SK-N-SH (cell line): Measurements from ENCODE around the gene OSBPL10. TPM values are rescaled to one million over a fixed set of nuclear protein-coding genes. Genes with fewer than 3 reads are reported as not detected.

Experiments used
- CTCF ChIA-PET: fragments of 300-600, 350-600 bp; formaldehyde crosslinking; extraction: SDS; loops from one replicate; lab custom pipeline; 2021; lab: Yijun Ruan, JAX
- POLR2A ChIA-PET: fragments of 350-600 bp; sonication (Branson Sonifier 250); formaldehyde crosslinking; extraction: SDS; loops from one replicate; lab custom pipeline; 2020; ENCODE audit warnings: antibody characterized with exemption, inconsistent platforms; lab: Yijun Ruan, JAX
- DNase-seq: peaks from one replicate; pipeline ENCODE4 v3.0.0; 2012
- H2AFZ ChIP-seq: fragments of 200-600 bp; sonication (generic); 2 replicates; pipeline ENCODE4 v1.8.1; 2016; ENCODE audit warnings: antibody characterized with exemption, mild to moderate bottlenecking, low read depth
- H3F3A ChIP-seq: fragments of 200-600 bp; sonication (generic); replicated peaks from 2 replicates; pipeline ENCODE3; 2016; ENCODE audit warnings: antibody characterized with exemption, mild to moderate bottlenecking; ENCODE audit not compliant: insufficient read depth
- H3K27ac ChIP-seq, 2 experiments: fragments of 200-500 bp in 1 of 2; fragments of 200-600 bp in 1 of 2; sonication (Bioruptor generic) in 1 of 2; sonication (generic), shearing (Covaris generic) in 1 of 2; 2 replicates each; pipeline versions ENCODE4 v1.5.1 to v1.6.1; 2014 to 2016; ENCODE audit warnings: low read depth in 2 of 2, inconsistent platforms in 1 of 2, low read length in 1 of 2, mild to moderate bottlenecking in 1 of 2, mixed read lengths in 1 of 2
- H3K27me3 ChIP-seq: fragments of 200-600 bp; sonication (generic), shearing (Covaris generic); 2 replicates; pipeline ENCODE4 v1.6.1; 2016; ENCODE audit warnings: mixed run types; ENCODE audit not compliant: insufficient read depth
- H3K36me3 ChIP-seq, 2 experiments: fragments of 200-500 bp in 1 of 2; fragments of 200-600 bp in 1 of 2; sonication (Bioruptor generic) in 1 of 2; sonication (generic) in 1 of 2; replicated peaks in 1 of 2; 2 replicates each; pipeline versions ENCODE3 to v1.5.1; 2014 to 2016; ENCODE audit warnings: low read length in 1 of 2, mild to moderate bottlenecking in 1 of 2; ENCODE audit not compliant: insufficient read depth in 2 of 2, control insufficient read depth in 1 of 2
- H3K4me1 ChIP-seq, 2 experiments: fragments of 200-500 bp in 1 of 2; fragments of 200-600 bp in 1 of 2; sonication (Bioruptor generic) in 1 of 2; sonication (generic), shearing (Covaris generic) in 1 of 2; 2 replicates each; pipeline versions ENCODE4 v1.5.1 to v1.6.1; 2014 to 2016; ENCODE audit warnings: low read depth in 1 of 2, low read length in 1 of 2, mixed run types in 1 of 2; ENCODE audit not compliant: insufficient read depth in 2 of 2, control insufficient read depth in 1 of 2
- H3K4me2 ChIP-seq: fragments of 200-600 bp; sonication (generic), shearing (Covaris generic); 2 replicates; pipeline ENCODE4 v1.6.1; 2017; ENCODE audit warnings: mixed run types
- H3K4me3 ChIP-seq, 2 experiments: fragments of 200-500 bp in 1 of 2; fragments of 200-600 bp in 1 of 2; sonication (Bioruptor generic) in 1 of 2; sonication (generic), shearing (Covaris generic) in 1 of 2; 2 replicates each; pipeline versions ENCODE4 v1.5.1 to v1.8.1; 2014 to 2016; ENCODE audit warnings: low read depth in 2 of 2, inconsistent platforms in 1 of 2, low read length in 1 of 2, mild to moderate bottlenecking in 1 of 2, mixed read lengths in 1 of 2, moderate library complexity in 1 of 2
- H3K79me2 ChIP-seq: fragments of 200-600 bp; sonication (generic); 2 replicates; pipeline ENCODE4 v1.8.1; 2017; ENCODE audit warnings: mild to moderate bottlenecking; ENCODE audit not compliant: insufficient read depth
- H3K9ac ChIP-seq: fragments of 200-600 bp; sonication (generic); 2 replicates; pipeline ENCODE4 v1.6.1; 2017; ENCODE audit warnings: mixed run types
- H3K9me2 ChIP-seq: fragments of 200-600 bp; sonication (generic); 2 replicates; pipeline ENCODE4 v1.6.1; 2017; ENCODE audit warnings: mixed run types
- H3K9me3 ChIP-seq: fragments of 200-600 bp; sonication (generic); 2 replicates; pipeline ENCODE4 v1.6.1; 2017; ENCODE audit warnings: mixed run types, mild to moderate bottlenecking, moderate library complexity
- H4K20me1 ChIP-seq: fragments of 200-600 bp; sonication (generic); 2 replicates; pipeline ENCODE4 v1.6.1; 2017; ENCODE audit warnings: mild to moderate bottlenecking, mixed run types; ENCODE audit not compliant: insufficient read depth
- CHD2 ChIP-seq: fragments of 150-350 bp; IDR thresholded peaks from 2 replicates; pipeline ENCODE4 v1.6.1; 2018; ENCODE audit warnings: low read length; ENCODE audit not compliant: partially characterized antibody
- ELF1 ChIP-seq: IDR thresholded peaks from 2 replicates; pipeline ENCODE4 v1.4.0; 2012
- FOSL2 ChIP-seq: IDR thresholded peaks from 2 replicates; pipeline ENCODE4 v1.4.0; 2012; ENCODE audit warnings: low read depth, mild to moderate bottlenecking, moderate library complexity, borderline replicate concordance
- FOXJ3 ChIP-seq: sonication (generic); formaldehyde crosslinking; IDR thresholded peaks from 2 replicates; pipeline ENCODE4 v1.5.1; 2020; ENCODE audit warnings: mild to moderate bottlenecking, missing genetic modification reagents
- GABPA ChIP-seq: IDR thresholded peaks from 2 replicates; pipeline ENCODE4 v1.4.0; 2012; ENCODE audit warnings: low read depth, mild to moderate bottlenecking
- GATA2 ChIP-seq: sonication (generic); formaldehyde crosslinking; IDR thresholded peaks from 2 replicates; pipeline ENCODE4 v1.5.0; 2020; ENCODE audit warnings: mild to moderate bottlenecking, missing genetic modification reagents
- MEF2A ChIP-seq: IDR thresholded peaks from 2 replicates; pipeline ENCODE4 v1.4.0; 2012; ENCODE audit warnings: low read depth, borderline replicate concordance
- MXI1 ChIP-seq: IDR thresholded peaks from 2 replicates; pipeline ENCODE4 v1.6.1; 2012; ENCODE audit warnings: mild to moderate bottlenecking, low read depth, low read length, improper control_type of control experiment
- NRF1 ChIP-seq: IDR thresholded peaks from 2 replicates; pipeline ENCODE4 v1.6.1; 2012; ENCODE audit warnings: low read depth, mild to moderate bottlenecking, low read length
- RAD21 ChIP-seq: IDR thresholded peaks from 2 replicates; pipeline ENCODE4 v1.6.1; 2012; ENCODE audit warnings: mild to moderate bottlenecking, low read length
- RCOR1 ChIP-seq: fragments of 150-350 bp; IDR thresholded peaks from 2 replicates; pipeline ENCODE4 v1.6.1; 2017; ENCODE audit warnings: antibody characterized with exemption, low read length
- SIN3A ChIP-seq: IDR thresholded peaks from 2 replicates; pipeline ENCODE4 v1.6.1; 2012; ENCODE audit warnings: low read depth, mild to moderate bottlenecking, low read length, moderate library complexity, borderline replicate concordance
- SMC3 ChIP-seq: IDR thresholded peaks from 2 replicates; pipeline ENCODE4 v1.6.1; 2012; ENCODE audit warnings: low read depth, low read length, improper control_type of control experiment
- TCF12 ChIP-seq: IDR thresholded peaks from 2 replicates; pipeline ENCODE4 v1.4.0; 2012
- TEAD4 ChIP-seq: IDR thresholded peaks from 2 replicates; pipeline ENCODE4 v1.4.0; 2012; ENCODE audit warnings: mild to moderate bottlenecking, borderline replicate concordance; ENCODE audit not compliant: insufficient read depth
- WGBS: methylation state at CpG from one replicate; pipeline ENCODE4 v1.1.6; 2017; ENCODE audit warnings: low lambda C conversion rate; 5-methylcytosine and 5-hydroxymethylcytosine counted together
- polyA plus RNA-seq, 3 experiments: library from polyadenylated mRNA; depleted of rRNA; stranded (reverse); fragments of >200 nt; gene quantifications; 2 replicates each; pipeline ENCODE4 v1.2.3, GENCODE V29; 2012
- TF ChIP-seq, protein P1 (sequence below): IDR thresholded peaks from 2 replicates; pipeline ENCODE4 v1.4.0; 2012; ENCODE audit warnings: low read depth, borderline replicate concordance
- TF ChIP-seq, protein P2 (sequence below): fragments of 150-350 bp; IDR thresholded peaks from 2 replicates; pipeline ENCODE4 v1.6.1; 2016; ENCODE audit warnings: mild to moderate bottlenecking, low read depth, low read length
- TF ChIP-seq, protein P3 (sequence below): IDR thresholded peaks from 2 replicates; pipeline ENCODE4; 2012
- TF ChIP-seq, protein P4 (sequence below): IDR thresholded peaks from 2 replicates; pipeline ENCODE4 v1.6.1; 2012; ENCODE audit warnings: mild to moderate bottlenecking, low read depth, low read length, moderate library complexity

Gene OSBPL10
- polyA plus RNA-seq, 1 of the 3 experiments (the other 2 are of a cell fraction), result 0.12 TPM

DNA sequence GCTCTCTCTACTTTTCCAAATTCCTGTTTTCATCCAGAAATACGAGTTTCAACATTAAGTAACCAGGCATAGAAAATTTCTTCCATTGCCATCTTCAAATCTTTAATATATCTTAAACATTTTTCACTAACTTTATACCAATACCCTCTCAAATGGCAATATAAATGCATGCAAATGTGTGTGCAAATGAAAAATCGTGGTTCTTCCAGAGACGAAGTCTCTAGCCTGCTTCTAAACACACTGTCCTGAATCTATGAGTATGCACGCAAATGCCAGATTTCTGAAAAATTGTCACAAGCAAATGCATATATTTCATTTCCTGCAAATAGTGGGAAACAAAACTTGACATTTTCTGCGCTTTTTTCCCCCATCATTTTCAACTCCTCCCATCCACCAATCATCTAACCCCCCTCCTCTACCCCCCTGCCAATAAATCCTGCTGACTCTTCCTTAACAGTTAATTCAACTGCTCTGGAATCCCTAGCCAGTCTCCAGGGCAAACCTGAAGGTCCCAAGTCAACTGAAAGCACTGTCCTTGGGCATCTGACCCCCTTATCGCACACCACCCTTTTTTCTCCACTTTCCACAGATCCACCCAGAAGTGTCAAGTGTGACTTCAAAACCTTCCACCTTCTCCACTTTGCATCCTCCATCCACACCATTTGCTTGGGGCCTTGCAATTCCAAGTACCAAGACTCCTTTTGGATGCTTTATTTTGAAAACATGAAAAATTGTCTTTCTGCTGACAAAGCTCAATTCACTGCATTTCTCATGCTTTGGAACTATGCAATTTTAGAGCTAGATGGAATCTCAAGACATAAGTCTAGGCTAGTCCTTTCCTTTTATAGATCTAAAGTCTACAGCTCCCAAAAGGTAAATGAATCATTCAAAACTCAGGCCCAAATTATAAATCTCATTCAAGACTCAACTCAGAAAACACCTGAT lies 144.7 kb downstream of the OSBPL10 start:
- Histone ChIP-seq H3K9ac (no peak overlapping the region), H2AFZ (no peak overlapping the region), H3K79me2 (no peaks in the 10 kb centered on the region), H3F3A (no peaks in the 10 kb centered on the region), H3K36me3 (no peaks in the 10 kb centered on the region), H3K27me3 (no peaks in the 10 kb centered on the region), H3K4me2 (no peak overlapping the region), H3K4me3 (no peak overlapping the region), H3K9me3 (no peaks in the 10 kb centered on the region), H3K27ac (no peak overlapping the region), H4K20me1 (no peaks in the 10 kb centered on the region), H3K9me2 (no peaks in the 10 kb centered on the region), H3K4me1 (peaks cover 0 to 3% of the 10 kb centered on the region in 2 experiments; a peak in 2 of 4 replicates)
- WGBS, result 47% methylated on average over 6 of the region's 6 CpGs
- DNase-seq, result no peak
- ChIA-PET POLR2A (no interaction called here), CTCF (no interaction called here)
- TF ChIP-seq TCF12 (no peak), GATA2 (CRISPR knock-in tag) (no peak), RAD21 (no peak), SMC3 (no peak), CHD2 (no peak), RCOR1 (no peak), FOXJ3 (CRISPR knock-in tag) (no peak), TEAD4 (no peak), SIN3A (no peak), FOSL2 (no peak), NRF1 (no peak), ELF1 (no peak), MEF2A (no peak), MXI1 (no peak), GABPA (no peak)
- TF ChIP-seq, protein P1, sequence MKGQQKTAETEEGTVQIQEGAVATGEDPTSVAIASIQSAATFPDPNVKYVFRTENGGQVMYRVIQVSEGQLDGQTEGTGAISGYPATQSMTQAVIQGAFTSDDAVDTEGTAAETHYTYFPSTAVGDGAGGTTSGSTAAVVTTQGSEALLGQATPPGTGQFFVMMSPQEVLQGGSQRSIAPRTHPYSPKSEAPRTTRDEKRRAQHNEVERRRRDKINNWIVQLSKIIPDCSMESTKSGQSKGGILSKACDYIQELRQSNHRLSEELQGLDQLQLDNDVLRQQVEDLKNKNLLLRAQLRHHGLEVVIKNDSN, result no peak
- TF ChIP-seq, protein P2, sequence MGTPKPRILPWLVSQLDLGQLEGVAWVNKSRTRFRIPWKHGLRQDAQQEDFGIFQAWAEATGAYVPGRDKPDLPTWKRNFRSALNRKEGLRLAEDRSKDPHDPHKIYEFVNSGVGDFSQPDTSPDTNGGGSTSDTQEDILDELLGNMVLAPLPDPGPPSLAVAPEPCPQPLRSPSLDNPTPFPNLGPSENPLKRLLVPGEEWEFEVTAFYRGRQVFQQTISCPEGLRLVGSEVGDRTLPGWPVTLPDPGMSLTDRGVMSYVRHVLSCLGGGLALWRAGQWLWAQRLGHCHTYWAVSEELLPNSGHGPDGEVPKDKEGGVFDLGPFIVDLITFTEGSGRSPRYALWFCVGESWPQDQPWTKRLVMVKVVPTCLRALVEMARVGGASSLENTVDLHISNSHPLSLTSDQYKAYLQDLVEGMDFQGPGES, result no peak
- TF ChIP-seq, protein P3, sequence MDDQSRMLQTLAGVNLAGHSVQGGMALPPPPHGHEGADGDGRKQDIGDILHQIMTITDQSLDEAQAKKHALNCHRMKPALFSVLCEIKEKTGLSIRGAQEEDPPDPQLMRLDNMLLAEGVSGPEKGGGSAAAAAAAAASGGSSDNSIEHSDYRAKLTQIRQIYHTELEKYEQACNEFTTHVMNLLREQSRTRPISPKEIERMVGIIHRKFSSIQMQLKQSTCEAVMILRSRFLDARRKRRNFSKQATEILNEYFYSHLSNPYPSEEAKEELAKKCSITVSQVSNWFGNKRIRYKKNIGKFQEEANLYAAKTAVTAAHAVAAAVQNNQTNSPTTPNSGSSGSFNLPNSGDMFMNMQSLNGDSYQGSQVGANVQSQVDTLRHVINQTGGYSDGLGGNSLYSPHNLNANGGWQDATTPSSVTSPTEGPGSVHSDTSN, result no peak
- TF ChIP-seq, protein P4, sequence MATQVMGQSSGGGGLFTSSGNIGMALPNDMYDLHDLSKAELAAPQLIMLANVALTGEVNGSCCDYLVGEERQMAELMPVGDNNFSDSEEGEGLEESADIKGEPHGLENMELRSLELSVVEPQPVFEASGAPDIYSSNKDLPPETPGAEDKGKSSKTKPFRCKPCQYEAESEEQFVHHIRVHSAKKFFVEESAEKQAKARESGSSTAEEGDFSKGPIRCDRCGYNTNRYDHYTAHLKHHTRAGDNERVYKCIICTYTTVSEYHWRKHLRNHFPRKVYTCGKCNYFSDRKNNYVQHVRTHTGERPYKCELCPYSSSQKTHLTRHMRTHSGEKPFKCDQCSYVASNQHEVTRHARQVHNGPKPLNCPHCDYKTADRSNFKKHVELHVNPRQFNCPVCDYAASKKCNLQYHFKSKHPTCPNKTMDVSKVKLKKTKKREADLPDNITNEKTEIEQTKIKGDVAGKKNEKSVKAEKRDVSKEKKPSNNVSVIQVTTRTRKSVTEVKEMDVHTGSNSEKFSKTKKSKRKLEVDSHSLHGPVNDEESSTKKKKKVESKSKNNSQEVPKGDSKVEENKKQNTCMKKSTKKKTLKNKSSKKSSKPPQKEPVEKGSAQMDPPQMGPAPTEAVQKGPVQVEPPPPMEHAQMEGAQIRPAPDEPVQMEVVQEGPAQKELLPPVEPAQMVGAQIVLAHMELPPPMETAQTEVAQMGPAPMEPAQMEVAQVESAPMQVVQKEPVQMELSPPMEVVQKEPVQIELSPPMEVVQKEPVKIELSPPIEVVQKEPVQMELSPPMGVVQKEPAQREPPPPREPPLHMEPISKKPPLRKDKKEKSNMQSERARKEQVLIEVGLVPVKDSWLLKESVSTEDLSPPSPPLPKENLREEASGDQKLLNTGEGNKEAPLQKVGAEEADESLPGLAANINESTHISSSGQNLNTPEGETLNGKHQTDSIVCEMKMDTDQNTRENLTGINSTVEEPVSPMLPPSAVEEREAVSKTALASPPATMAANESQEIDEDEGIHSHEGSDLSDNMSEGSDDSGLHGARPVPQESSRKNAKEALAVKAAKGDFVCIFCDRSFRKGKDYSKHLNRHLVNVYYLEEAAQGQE, result no peak
